Nephron progenitor cell (in vitro differentiated cells): ENCODE measurements around the gene MEDAG.

Experiments
- DNase-seq: peaks from one replicate; pipeline ENCODE4 v3.0.0; 2021
- H3K27ac Mint-ChIP-seq: 2 replicates; pipeline ENCODE4 v1.8.0; 2021; ENCODE audit warnings: mild to moderate bottlenecking, moderate library complexity, mixed read lengths
- H3K27me3 Mint-ChIP-seq: 2 replicates; pipeline ENCODE4 v1.8.0; 2021; ENCODE audit warnings: mild to moderate bottlenecking, low read depth, mixed read lengths; ENCODE audit not compliant: poor library complexity
- H3K36me3 Mint-ChIP-seq: 2 replicates; pipeline ENCODE4 v1.8.0; 2021; ENCODE audit warnings: low read depth, mixed read lengths
- H3K4me1 Mint-ChIP-seq: 2 replicates; pipeline ENCODE4 v1.8.0; 2021; ENCODE audit warnings: mixed read lengths
- H3K4me3 Mint-ChIP-seq: 2 replicates; pipeline ENCODE4 v1.8.0; 2021; ENCODE audit warnings: mild to moderate bottlenecking, moderate library complexity, mixed read lengths
- H3K9me3 Mint-ChIP-seq: 2 replicates; pipeline ENCODE4 v1.8.0; 2021; ENCODE audit warnings: mild to moderate bottlenecking, moderate library complexity, mixed read lengths
- CTCF ChIP-seq: fragments of 200-600 bp; sonication (generic); IDR thresholded peaks from 2 replicates; pipeline ENCODE4 v1.5.0; 2021; ENCODE audit warnings: antibody characterized with exemption

MEDAG gene

GRCh38 chr13:30905932-30906383 lies at the start of gene MEDAG:
TSS of gene MEDAG (plus strand) at chr13:30906271. CDS start at chr13:30906516, 245 bp downstream.
- Mint-ChIP-seq H3K4me1 (peaks cover 27% of the 10 kb centered on the region), H3K4me3 (peak within 1 kb of the TSS; percentile 81), H3K9me3 (peaks cover 5% of the 10 kb centered on the region), H3K27me3 (peaks cover 59% of the 10 kb centered on the region), H3K36me3 (no peaks in the 10 kb centered on the region), H3K27ac (no peak within 1 kb of the TSS)
- no peak for TF ChIP-seq CTCF
- no peak for DNase-seq

GRCh38 chr13:30857018-30857417 lies 49.1 kb upstream of the MEDAG start:
- no peak overlapping the region for H3K4me3 Mint-ChIP-seq
- H3K27me3 Mint-ChIP-seq: peaks cover 13% of the 10 kb centered on the region
- H3K27ac Mint-ChIP-seq: no peak overlapping the region
- no peak for TF ChIP-seq CTCF
- peaks cover 42% of the 10 kb centered on the region for H3K4me1 Mint-ChIP-seq
- H3K9me3 Mint-ChIP-seq: peaks cover 9% of the 10 kb centered on the region
- no peaks in the 10 kb centered on the region for H3K36me3 Mint-ChIP-seq
- DNase-seq: no peak

- Mint-ChIP-seq H3K36me3 (no peaks in the 10 kb centered on the region), H3K4me1 (peaks cover 49% of the 10 kb centered on the region), H3K27me3 (peaks cover 16% of the 10 kb centered on the region), H3K27ac (no peak overlapping the region), H3K4me3 (no peak overlapping the region), H3K9me3 (peaks cover 9% of the 10 kb centered on the region)
- TF ChIP-seq CTCF: no peak
- DNase-seq: no peak
Observed at GRCh38 chr13:30857636-30858035, 48.4 kb upstream of the MEDAG start.

GRCh38 chr13:30859326-30859725 lies 46.7 kb upstream of the MEDAG start:
- Mint-ChIP-seq H3K4me1 (peaks cover 66% of the 10 kb centered on the region), H3K36me3 (no peaks in the 10 kb centered on the region), H3K27ac (peak overlapping the region; percentile 56), H3K9me3 (peaks cover 9% of the 10 kb centered on the region), H3K4me3 (no peak overlapping the region), H3K27me3 (peaks cover 32% of the 10 kb centered on the region)
- no peak for TF ChIP-seq CTCF
- no peak for DNase-seq

- H3K4me1 Mint-ChIP-seq: peaks cover 79% of the 10 kb centered on the region
- no peak for DNase-seq
- no peak overlapping the region for H3K4me3 Mint-ChIP-seq
- H3K27me3 Mint-ChIP-seq: peaks cover 34% of the 10 kb centered on the region
- no peak overlapping the region for H3K27ac Mint-ChIP-seq
- no peaks in the 10 kb centered on the region for H3K36me3 Mint-ChIP-seq
- TF ChIP-seq CTCF: no peak
- peaks cover 9% of the 10 kb centered on the region for H3K9me3 Mint-ChIP-seq
Observed at GRCh38 chr13:30861163-30861562, 44.9 kb upstream of the MEDAG start.

GRCh38 chr13:30861836-30862467 lies 44.1 kb upstream of the MEDAG start:
- Mint-ChIP-seq H3K4me1 (peaks cover 79% of the 10 kb centered on the region), H3K4me3 (no peak overlapping the region), H3K27me3 (peaks cover 32% of the 10 kb centered on the region), H3K27ac (no peak overlapping the region), H3K9me3 (peaks cover 9% of the 10 kb centered on the region), H3K36me3 (no peaks in the 10 kb centered on the region)
- no peak for DNase-seq
- TF ChIP-seq CTCF: no peak
